HepG2 (cell line): ENCODE data around the gene TMEM238. TPM values are rescaled to one million over a fixed set of nuclear protein-coding genes. Genes with fewer than 3 reads are reported as not detected.

Experiments used
- AKAP8 ChIP-seq: sonication (generic); formaldehyde crosslinking; IDR thresholded peaks from 2 replicates; pipeline ENCODE4 v1.5.1; 2020; ENCODE audit warnings: mild to moderate bottlenecking, missing genetic modification reagents
- CBX1 ChIP-seq: IDR thresholded peaks from one replicate; pipeline ENCODE4 v1.6.1; 2016; ENCODE audit warnings: antibody characterized with exemption, low read depth
- CENPX ChIP-seq: sonication (generic); formaldehyde crosslinking; IDR thresholded peaks from 2 replicates; pipeline ENCODE4 v1.9.0; 2021; ENCODE audit warnings: mild to moderate bottlenecking, missing genetic modification reagents, moderate library complexity
- CREM ChIP-seq, 2 experiments: sonication (generic) in 1 of 2; formaldehyde crosslinking in 1 of 2; IDR thresholded peaks; 2 replicates each; pipeline versions ENCODE4 v1.4.0 to v1.6.1; 2016 to 2020; ENCODE audit warnings: antibody characterized with exemption in 1 of 2, mild to moderate bottlenecking in 1 of 2, missing genetic modification reagents in 1 of 2
- EEA1 ChIP-seq: sonication (generic); formaldehyde crosslinking; IDR thresholded peaks from 2 replicates; pipeline ENCODE4 v1.5.1; 2020; ENCODE audit warnings: mild to moderate bottlenecking, missing genetic modification reagents, borderline replicate concordance
- FOXA1 ChIP-seq, 2 experiments: fragments of 450-650 bp in 1 of 2; sonication (generic) in 1 of 2; formaldehyde crosslinking in 1 of 2; IDR thresholded peaks; 2 replicates each; pipeline versions ENCODE4 v1.4.0 to v1.6.1; 2016 to 2020; ENCODE audit warnings: missing genetic modification reagents in 1 of 2
- FOXJ3 ChIP-seq: sonication (generic); formaldehyde crosslinking; IDR thresholded peaks from 2 replicates; pipeline ENCODE4 v1.4.0; 2020; ENCODE audit warnings: missing genetic modification reagents, mild to moderate bottlenecking, borderline replicate concordance
- GABPA ChIP-seq, 2 experiments: IDR thresholded peaks; 2 replicates each; pipeline ENCODE4 v1.6.1; 2011 to 2016; ENCODE audit warnings: low read depth in 2 of 2, low read length in 1 of 2, missing biosample characterization in 1 of 2, missing genetic modification characterization in 1 of 2
- GATAD1 ChIP-seq: IDR thresholded peaks from 2 replicates; pipeline ENCODE4 v1.6.1; 2016; ENCODE audit warnings: missing genetic modification reagents, missing compliant biosample characterization
- HNRNPL ChIP-seq: fragments of 200-400 bp; formaldehyde crosslinking; IDR thresholded peaks from 2 replicates; pipeline ENCODE4 v1.6.1; 2017; ENCODE audit warnings: mild to moderate bottlenecking, low read depth, low read length
- LCORL ChIP-seq, 2 experiments: fragments of 450-650 bp in 1 of 2; sonication (generic) in 1 of 2; formaldehyde crosslinking in 1 of 2; IDR thresholded peaks; 2 replicates each; pipeline versions ENCODE4 v1.5.0 to v1.6.1; 2017 to 2020; ENCODE audit warnings: antibody characterized with exemption in 1 of 2, missing genetic modification reagents in 1 of 2
- NAIF1 ChIP-seq: sonication (generic); formaldehyde crosslinking; IDR thresholded peaks from 2 replicates; pipeline ENCODE4 v1.5.0; 2020; ENCODE audit warnings: mild to moderate bottlenecking, missing genetic modification reagents, borderline replicate concordance
- POLR2AphosphoS2 ChIP-seq: IDR thresholded peaks from 2 replicates; pipeline ENCODE4 v1.6.1; 2011; ENCODE audit warnings: low read depth, low read length, improper control_type of control experiment
- RAD51 ChIP-seq: fragments of 450-650 bp; IDR thresholded peaks from 2 replicates; pipeline ENCODE4 v1.6.1; 2016; ENCODE audit warnings: borderline replicate concordance
- SAP130 ChIP-seq: IDR thresholded peaks from 2 replicates; pipeline ENCODE4 v1.6.1; 2016; ENCODE audit warnings: low read depth
- SMARCC2 ChIP-seq: fragments of 450-650 bp; IDR thresholded peaks from 2 replicates; pipeline ENCODE4 v1.6.1; 2017; ENCODE audit warnings: antibody characterized with exemption, mild to moderate bottlenecking
- SNAPC2 ChIP-seq: sonication (generic); formaldehyde crosslinking; IDR thresholded peaks from 2 replicates; pipeline ENCODE4 v1.8.1; 2022; ENCODE audit warnings: mild to moderate bottlenecking, missing genetic modification reagents
- SP1 ChIP-seq, 2 experiments: fragments of 450-650 bp in 1 of 2; sonication (generic) in 1 of 2; formaldehyde crosslinking in 1 of 2; IDR thresholded peaks; 2 replicates each; pipeline versions ENCODE4 v1.4.0 to v1.6.1; 2016 to 2020; ENCODE audit warnings: missing genetic modification reagents in 1 of 2
- SUZ12 ChIP-seq: fragments of 150-350 bp; IDR thresholded peaks from 2 replicates; pipeline ENCODE4 v1.6.1; 2014; ENCODE audit warnings: low read depth, low read length
- YEATS4 ChIP-seq: sonication (generic); formaldehyde crosslinking; IDR thresholded peaks from 2 replicates; pipeline ENCODE4 v1.4.0; 2020; ENCODE audit warnings: missing genetic modification reagents, borderline replicate concordance
- YY1 ChIP-seq: IDR thresholded peaks from 2 replicates; pipeline ENCODE4 v1.6.1; 2011; ENCODE audit warnings: low read length, low read depth, moderate library complexity, mild to moderate bottlenecking; ENCODE audit not compliant: insufficient read depth, insufficient replicate concordance
- ZFP1 ChIP-seq: IDR thresholded peaks from 2 replicates; pipeline ENCODE4 v1.6.1; 2016
- ZFP62 ChIP-seq: sonication (generic); formaldehyde crosslinking; IDR thresholded peaks from 2 replicates; pipeline ENCODE4 v1.4.0; 2020; ENCODE audit warnings: missing genetic modification reagents
- ZNF660 ChIP-seq: sonication (generic); formaldehyde crosslinking; IDR thresholded peaks from 2 replicates; pipeline ENCODE4 v1.5.1; 2020; ENCODE audit warnings: mild to moderate bottlenecking, low read depth, missing genetic modification reagents, borderline replicate concordance
- ZNF704 ChIP-seq: sonication (generic); formaldehyde crosslinking; IDR thresholded peaks from 2 replicates; pipeline ENCODE4 v1.8.1; 2023; ENCODE audit warnings: mild to moderate bottlenecking, inconsistent platforms, moderate library complexity, missing genetic modification reagents, borderline replicate concordance
- ZNF746 ChIP-seq: sonication (generic); formaldehyde crosslinking; IDR thresholded peaks from 2 replicates; pipeline ENCODE4 v1.8.0; 2022; ENCODE audit warnings: mild to moderate bottlenecking, missing genetic modification reagents
- ZNF749 ChIP-seq: sonication (generic); formaldehyde crosslinking; IDR thresholded peaks from 2 replicates; pipeline ENCODE4 v1.8.0; 2022; ENCODE audit warnings: mild to moderate bottlenecking, missing genetic modification reagents, moderate library complexity, borderline replicate concordance
- ZNF766 ChIP-seq: sonication (generic); formaldehyde crosslinking; IDR thresholded peaks from 2 replicates; pipeline ENCODE4 v1.5.0; 2020; ENCODE audit warnings: missing genetic modification reagents, borderline replicate concordance
- ZSCAN25 ChIP-seq: sonication (generic); formaldehyde crosslinking; IDR thresholded peaks from 2 replicates; pipeline ENCODE4 v1.8.0; 2022; ENCODE audit warnings: mild to moderate bottlenecking, missing genetic modification reagents
- polyA plus RNA-seq, 8 experiments: library from polyadenylated mRNA; depleted of rRNA in 3 of 8; stranded (reverse) in 7 of 8; unstranded in 1 of 8; fragments of >200 nt; fragmentation: Illumina TruSeq in 4 of 8; extraction: Trizol in 4 of 8; gene quantifications; 2 replicates each; pipeline versions ENCODE4 v1.2.1 to v1.2.3, GENCODE V29; 2011 to 2016; ENCODE audit warnings: low read depth in 4 of 8, missing spikeins in 1 of 8, mixed read lengths in 1 of 8; ENCODE audit not compliant: insufficient read depth in 1 of 8
- total RNA-seq, 5 experiments: library from RNA; depleted of rRNA; stranded (reverse); fragments of >200 nt; fragmentation: Illumina TruSeq; extraction: Trizol; gene quantifications; 2 replicates each; pipeline ENCODE4 v1.2.3, GENCODE V29; 2016; ENCODE audit warnings: low read depth in 1 of 5

TMEM238 gene
- total and polyA plus RNA-seq, 2 of the 13 experiments (the other 11 are each of a cell fraction or from before 2014, with no cell fraction given) = not detected

- TF ChIP-seq HNRNPL (no peak), SAP130 (CRISPR knock-in tag) (peak; percentile 64), CBX1 (no peak), ZNF766 (CRISPR knock-in tag) (no peak), LCORL (IDR thresholded peaks at IDR 0.05) (no peak), LCORL (CRISPR knock-in tag; IDR thresholded peaks at IDR 0.05) (no peak), YY1 (peak; percentile 6), SUZ12 (no peak), CREM (IDR thresholded peaks at IDR 0.05) (peak; percentile 81), CREM (CRISPR knock-in tag; IDR thresholded peaks at IDR 0.05) (0 out of 2 replicates have a peak, but pooled peaks have one; percentile 30), SMARCC2 (no peak), FOXA1 (IDR thresholded peaks at IDR 0.05) (no peak), FOXA1 (CRISPR knock-in tag; IDR thresholded peaks at IDR 0.05) (no peak), ZNF746 (no peak), POLR2AphosphoS2 (no peak), ZNF704 (CRISPR knock-in tag) (peak; percentile 60; the same call in 1 of the 2 replicates), ZFP62 (CRISPR knock-in tag) (no peak), ZSCAN25 (CRISPR knock-in tag) (no peak), GABPA (IDR thresholded peaks at IDR 0.05; ENCODE audit: low read depth, low read length) (no peak), GABPA (CRISPR knock-in tag; IDR thresholded peaks at IDR 0.05; ENCODE audit: low read depth) (peak; percentile 14; the same call in 1 of the 2 replicates), GATAD1 (CRISPR knock-in tag) (peak; percentile 64; the same call in 1 of the 2 replicates), ZFP1 (no peak), SNAPC2 (peak; percentile 63; the same call in 1 of the 2 replicates), NAIF1 (CRISPR knock-in tag) (no peak), EEA1 (CRISPR knock-in tag) (no peak), ZNF749 (CRISPR knock-in tag) (no peak), FOXJ3 (CRISPR knock-in tag) (no peak), CENPX (CRISPR knock-in tag) (no peak), YEATS4 (peak; percentile 47; the same call in 1 of the 2 replicates), RAD51 (peak; percentile 36; the same call in 1 of the 2 replicates), AKAP8 (CRISPR knock-in tag) (no peak), SP1 (IDR thresholded peaks at IDR 0.05) (no peak), SP1 (CRISPR knock-in tag; IDR thresholded peaks at IDR 0.05) (peak; percentile 84), ZNF660 (no peak)
These were observed 23.9 kb upstream of the TMEM238 start (continued) for GRCh38 chr19:55407800-55408532.
